HepG2 (cell line): ENCODE measurements around the gene C10orf67. TPM values are rescaled to one million over a fixed set of nuclear protein-coding genes. Genes with fewer than 3 reads are reported as not detected.

Experiments
- ATAC-seq: fragments of 200-7000 bp; cut with Tn5 transposase; 3 replicates; pipeline ENCODE4 v1.9.1; 2020; ENCODE audit warnings: mild to moderate bottlenecking, moderate library complexity
- BruUV-seq: library from RNA; stranded (reverse); fragments of 400-500 nt; replicated peaks from 2 replicates; lab custom pipeline; 2021; lab: Mats Ljungman, UMichigan
- CTCF ChIA-PET: fragments of 300-600 bp; formaldehyde crosslinking; extraction: SDS; loops from one replicate; lab custom pipeline; 2021; ENCODE audit warnings: low total read pairs, inconsistent platforms, low intra/inter-chr PET ratio; lab: Yijun Ruan, JAX
- POLR2A ChIA-PET: fragments of 350-600 bp; sonication (Branson Sonifier 250); formaldehyde crosslinking; loops from one replicate; lab custom pipeline; 2020; ENCODE audit warnings: antibody characterized with exemption, inconsistent platforms; lab: Yijun Ruan, JAX
- DNase-seq: peaks from one replicate; pipeline ENCODE4 v3.0.0-alpha.2; 2015; ENCODE audit warnings: low spot score
- FAIRE-seq: peaks from 3 replicates; lab custom pipeline; 2011; peaks lifted over from hg19 to GRCh38; lab: Jason Lieb, UNC
- H2AFZ ChIP-seq: one replicate; pipeline ENCODE4 v1.6.1; 2011; ENCODE audit warnings: low read length, inconsistent platforms
- H3K27ac ChIP-seq: fragments of 300-600 bp; 3 replicates; pipeline ENCODE4 v1.8.0; 2011; ENCODE audit warnings: mixed run types, mild to moderate bottlenecking, mixed read lengths, low read length, inconsistent platforms; ENCODE audit not compliant: insufficient read depth; ENCODE audit errors: extremely low read length
- H3K27me3 ChIP-seq, 2 experiments: fragments of 200-600 bp in 1 of 2; 2 replicates in 1 of 2; 3 replicates in 1 of 2; pipeline versions ENCODE4 v1.6.0 to v1.8.0; 2011; ENCODE audit warnings: low read length in 2 of 2, mild to moderate bottlenecking in 2 of 2, moderate library complexity in 2 of 2, inconsistent platforms in 1 of 2; ENCODE audit not compliant: insufficient read depth in 2 of 2, control insufficient read depth in 1 of 2
- H3K36me3 ChIP-seq, 2 experiments: fragments of 200-600 bp in 1 of 2; replicated peaks in 1 of 2; 2 replicates in 1 of 2; 3 replicates in 1 of 2; pipeline versions ENCODE4 v1.5.1 to v1.8.0; 2011; ENCODE audit warnings: low read length in 2 of 2, inconsistent platforms in 1 of 2; ENCODE audit not compliant: insufficient read depth in 2 of 2, control insufficient read depth in 1 of 2
- H3K4me1 ChIP-seq: 2 replicates; pipeline ENCODE4 v1.5.1; 2012; ENCODE audit warnings: low read length, inconsistent platforms; ENCODE audit not compliant: insufficient read depth
- H3K4me2 ChIP-seq: 2 replicates; pipeline ENCODE4 v1.6.0; 2011; ENCODE audit warnings: low read depth, low read length, inconsistent platforms
- H3K4me3 ChIP-seq, 3 experiments: fragments of 200-600 bp in 1 of 3; sonication (generic), shearing (Covaris generic) in 1 of 3; replicated peaks in 1 of 3; 2 replicates each; pipeline ENCODE4 v1.5.1; 2011 to 2016; ENCODE audit warnings: low read length in 3 of 3, inconsistent platforms in 2 of 3, low read depth in 2 of 3, mild to moderate bottlenecking in 2 of 3, control low read depth in 1 of 3, mixed read lengths in 1 of 3; ENCODE audit not compliant: insufficient read depth in 1 of 3
- H3K79me2 ChIP-seq: one replicate; pipeline ENCODE4 v1.6.1; 2011; ENCODE audit warnings: low read length, inconsistent platforms; ENCODE audit not compliant: insufficient read depth
- H3K9ac ChIP-seq: 2 replicates; pipeline ENCODE4 v1.6.0; 2011; ENCODE audit warnings: mild to moderate bottlenecking, low read depth, low read length, inconsistent platforms; ENCODE audit not compliant: insufficient read depth
- H3K9me3 ChIP-seq: 2 replicates; pipeline ENCODE4 v1.5.1; 2012; ENCODE audit warnings: mild to moderate bottlenecking, low read length
- H4K20me1 ChIP-seq: 2 replicates; pipeline ENCODE4 v1.6.0; 2011; ENCODE audit warnings: inconsistent platforms, mild to moderate bottlenecking, low read length, moderate library complexity; ENCODE audit not compliant: insufficient read depth
- ARNT ChIP-seq: fragments of 450-650 bp; IDR thresholded peaks from 2 replicates; pipeline ENCODE4 v1.6.1; 2017
- GABPB1 ChIP-seq: IDR thresholded peaks from 2 replicates; pipeline ENCODE4 v1.6.1; 2016; ENCODE audit warnings: mild to moderate bottlenecking, missing genetic modification reagents, moderate library complexity, missing compliant biosample characterization
- KDM6A ChIP-seq: IDR thresholded peaks from 2 replicates; pipeline ENCODE4 v1.6.1; 2016; ENCODE audit warnings: low read depth
- KLF12 ChIP-seq: sonication (generic); formaldehyde crosslinking; IDR thresholded peaks from 2 replicates; pipeline ENCODE4 v1.4.0; 2020; ENCODE audit warnings: missing genetic modification reagents, borderline replicate concordance
- MTA1 ChIP-seq: sonication (generic); formaldehyde crosslinking; IDR thresholded peaks from 2 replicates; pipeline ENCODE4 v1.4.0; 2020; ENCODE audit warnings: missing genetic modification reagents, mild to moderate bottlenecking, borderline replicate concordance
- SMAD1 ChIP-seq: sonication (generic); formaldehyde crosslinking; IDR thresholded peaks from 2 replicates; pipeline ENCODE4 v1.4.0; 2020; ENCODE audit warnings: missing genetic modification reagents, low read depth, mild to moderate bottlenecking, borderline replicate concordance
- SMAD9 ChIP-seq: sonication (generic); formaldehyde crosslinking; IDR thresholded peaks from 2 replicates; pipeline ENCODE4 v1.5.1; 2020; ENCODE audit warnings: mild to moderate bottlenecking, missing genetic modification reagents
- SOX6 ChIP-seq, 2 experiments: fragments of 450-650 bp in 1 of 2; sonication (generic) in 1 of 2; formaldehyde crosslinking in 1 of 2; IDR thresholded peaks; 2 replicates each; pipeline versions ENCODE4 v1.4.0 to v1.6.1; 2017 to 2020; ENCODE audit warnings: antibody characterized with exemption in 1 of 2, mild to moderate bottlenecking in 1 of 2, missing genetic modification reagents in 1 of 2
- ZNF44 ChIP-seq: sonication (generic); formaldehyde crosslinking; IDR thresholded peaks from 2 replicates; pipeline ENCODE4 v1.5.1; 2020; ENCODE audit warnings: mild to moderate bottlenecking, missing genetic modification reagents
- ZNF839 ChIP-seq: sonication (generic); formaldehyde crosslinking; IDR thresholded peaks from 2 replicates; pipeline ENCODE4 v1.4.0; 2020; ENCODE audit warnings: missing genetic modification reagents, mild to moderate bottlenecking, borderline replicate concordance
- ZSCAN22 ChIP-seq: sonication (generic); formaldehyde crosslinking; IDR thresholded peaks from 2 replicates; pipeline ENCODE4 v1.4.0; 2020; ENCODE audit warnings: mild to moderate bottlenecking, missing genetic modification reagents
- WGBS: methylation state at CpG from one replicate; pipeline ENCODE4 v1.1.6; 2017; ENCODE audit warnings: low lambda C conversion rate; 5-methylcytosine and 5-hydroxymethylcytosine counted together
- in situ Hi-C: cut with HindIII; loops from 2 replicates; pipeline ENCODE4 v1.10.0; 2017; ENCODE audit warnings: low pct_unique_long_range_greater_than_20kb; ENCODE audit not compliant: extremely low pct_ligation_motif_present
- intact Hi-C: fragments of 100-400 bp; cut with micrococcal nuclease; formaldehyde crosslinking; loops from one replicate; pipeline ENCODE4 v1.10.0; 2022; ENCODE audit not compliant: unreplicated experiment
- polyA plus RNA-seq, 8 experiments: library from polyadenylated mRNA; depleted of rRNA in 3 of 8; stranded (reverse) in 7 of 8; unstranded in 1 of 8; fragments of >200 nt; fragmentation: Illumina TruSeq in 4 of 8; extraction: Trizol in 4 of 8; gene quantifications; 2 replicates each; pipeline versions ENCODE4 v1.2.1 to v1.2.3, GENCODE V29; 2011 to 2016; ENCODE audit warnings: low read depth in 4 of 8, missing spikeins in 1 of 8, mixed read lengths in 1 of 8; ENCODE audit not compliant: insufficient read depth in 1 of 8
- total RNA-seq, 5 experiments: library from RNA; depleted of rRNA; stranded (reverse); fragments of >200 nt; fragmentation: Illumina TruSeq; extraction: Trizol; gene quantifications; 2 replicates each; pipeline ENCODE4 v1.2.3, GENCODE V29; 2016; ENCODE audit warnings: low read depth in 1 of 5
- TF ChIP-seq, protein P1 (sequence below): sonication (generic); formaldehyde crosslinking; IDR thresholded peaks from 2 replicates; pipeline ENCODE4 v1.4.0; 2020; ENCODE audit warnings: mild to moderate bottlenecking, missing genetic modification reagents, borderline replicate concordance

The C10orf67 gene
- total and polyA plus RNA-seq, 2 of the 13 experiments (the other 11 are each of a cell fraction or from before 2014, with no cell fraction given), result not detected

DNA sequence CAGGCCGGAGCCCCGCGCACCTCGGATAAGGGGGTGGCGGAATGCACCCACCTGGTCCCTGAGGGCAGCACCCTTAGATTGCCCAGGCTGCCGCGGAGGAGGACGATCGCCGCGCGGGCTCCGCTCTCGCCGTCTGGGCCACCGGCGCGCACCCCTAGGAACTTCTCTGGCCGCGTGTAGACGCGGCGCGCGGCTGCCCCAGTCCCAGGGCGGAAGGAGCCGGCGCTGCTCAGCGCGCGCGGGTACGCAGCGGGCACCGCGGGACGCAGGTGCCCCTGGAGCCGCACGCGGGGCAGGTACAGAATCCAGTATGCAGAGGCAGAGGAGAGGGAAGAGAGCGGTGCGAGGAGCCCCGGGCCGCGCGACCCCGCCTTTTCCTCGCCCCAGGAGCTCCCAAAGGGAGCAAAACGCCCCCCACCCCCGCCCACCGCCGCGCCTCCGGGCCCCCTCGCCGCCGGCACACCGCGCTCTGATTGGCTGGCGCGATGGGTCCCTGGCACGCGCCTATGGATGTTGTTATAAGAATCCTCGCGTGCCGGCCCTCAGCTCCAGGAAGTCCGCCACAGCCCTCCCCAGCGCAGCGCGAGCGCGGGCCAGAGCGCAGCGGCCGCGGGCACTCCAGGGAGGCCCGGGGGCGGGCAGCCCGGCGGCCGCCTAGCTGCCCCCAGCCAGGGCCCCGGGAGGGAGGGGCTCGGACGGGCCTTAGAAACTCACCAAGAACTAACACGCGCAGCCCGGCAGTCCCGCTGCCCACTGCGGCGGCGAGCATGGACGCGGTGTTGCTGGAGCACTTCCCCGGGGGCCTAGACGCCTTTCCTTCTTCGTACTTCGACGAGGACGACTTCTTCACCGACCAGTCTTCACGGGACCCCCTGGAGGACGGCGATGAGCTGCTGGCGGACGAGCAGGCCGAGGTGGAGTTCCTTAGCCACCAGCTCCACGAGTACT lies 152.6 kb downstream of the C10orf67 start, which contains the start of gene PTF1A:
Gene PTF1A (plus strand): TSS at position 549 of the 948 bp plus-strand sequence. CDS start 219 bp downstream, at position 768.
- peaks cover 6 to 57% of the 10 kb centered on the region in 2 experiments; a peak in 4 of 5 replicates for H3K27me3 ChIP-seq
- no peak for ATAC-seq
- ChIA-PET POLR2A (no interaction called here), CTCF (no interaction called here)
- no peak for TF ChIP-seq SOX6 (IDR thresholded peaks at IDR 0.05)
- TF ChIP-seq SOX6 (CRISPR knock-in tag; IDR thresholded peaks at IDR 0.05), result no peak
- TF ChIP-seq SMAD1, result no peak
- TF ChIP-seq ARNT, result no peak
- no peak for TF ChIP-seq ZSCAN22 (CRISPR knock-in tag)
- TF ChIP-seq GABPB1 (CRISPR knock-in tag), result no peak
- no peak for TF ChIP-seq ZNF44
- no peak for TF ChIP-seq ZNF839 (CRISPR knock-in tag)
- TF ChIP-seq SMAD9 (CRISPR knock-in tag), result no peak
- TF ChIP-seq MTA1 (CRISPR knock-in tag), result no peak
- no peak for TF ChIP-seq KLF12
- TF ChIP-seq, protein P1, sequence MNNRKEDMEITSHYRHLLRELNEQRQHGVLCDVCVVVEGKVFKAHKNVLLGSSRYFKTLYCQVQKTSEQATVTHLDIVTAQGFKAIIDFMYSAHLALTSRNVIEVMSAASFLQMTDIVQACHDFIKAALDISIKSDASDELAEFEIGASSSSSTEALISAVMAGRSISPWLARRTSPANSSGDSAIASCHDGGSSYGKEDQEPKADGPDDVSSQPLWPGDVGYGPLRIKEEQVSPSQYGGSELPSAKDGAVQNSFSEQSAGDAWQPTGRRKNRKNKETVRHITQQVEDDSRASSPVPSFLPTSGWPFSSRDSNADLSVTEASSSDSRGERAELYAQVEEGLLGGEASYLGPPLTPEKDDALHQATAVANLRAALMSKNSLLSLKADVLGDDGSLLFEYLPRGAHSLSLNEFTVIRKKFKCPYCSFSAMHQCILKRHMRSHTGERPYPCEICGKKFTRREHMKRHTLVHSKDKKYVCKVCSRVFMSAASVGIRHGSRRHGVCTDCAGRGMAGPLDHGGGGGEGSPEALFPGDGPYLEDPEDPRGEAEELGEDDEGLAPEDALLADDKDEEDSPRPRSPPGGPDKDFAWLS (CRISPR knock-in tag), result no peak
- TF ChIP-seq KDM6A (CRISPR knock-in tag), result no peak
- no peaks in the 10 kb centered on the region for H4K20me1 ChIP-seq
- no peak within 1 kb of the TSS; a peak in 1 of 6 replicates for H3K4me3 ChIP-seq
- no peaks in the 10 kb centered on the region for H3K9me3 ChIP-seq
- H3K9ac ChIP-seq, result no peak within 1 kb of the TSS
- H3K27ac ChIP-seq, result no peak within 1 kb of the TSS
- in situ Hi-C loops (no loop called here), intact Hi-C loops (no loop called here)
- BruUV-seq, result no TSS peak
- H3K79me2 ChIP-seq, result no peaks in the 10 kb centered on the region
- no peak within 1 kb of the TSS for H2AFZ ChIP-seq
- 72% methylated on average over 27 of the region's 107 CpGs for WGBS
- no peak for DNase-seq
- FAIRE-seq, result no peak
- no peaks in the 10 kb centered on the region for H3K36me3 ChIP-seq
- no peak within 1 kb of the TSS for H3K4me2 ChIP-seq
- peaks cover 37% of the 10 kb centered on the region for H3K4me1 ChIP-seq
